Keratinocyte (primary cell): ENCODE data around the gene VSIG10L2. TPM values are rescaled to one million over a fixed set of nuclear protein-coding genes. Genes with fewer than 3 reads are reported as not detected.

ENCODE experiments used
- DNase-seq: peaks from one replicate; pipeline ENCODE4 v3.0.0-alpha.2; 2011; ENCODE audit warnings: low read depth, missing footprints, low spot score
- FAIRE-seq: peaks from 2 replicates; lab custom pipeline; 2011; peaks lifted over from hg19 to GRCh38; lab: Jason Lieb, UNC
- H2AFZ ChIP-seq: 2 replicates; pipeline ENCODE4 v1.6.0; 2012; ENCODE audit warnings: low read length, control low read depth, inconsistent platforms; ENCODE audit not compliant: control insufficient read depth
- H3K27ac ChIP-seq: 2 replicates; pipeline ENCODE4 v1.5.1; 2011; ENCODE audit warnings: low read length; ENCODE audit not compliant: control insufficient read depth, insufficient read depth
- H3K27me3 ChIP-seq: 3 replicates; pipeline ENCODE4 v1.6.0; 2011; ENCODE audit warnings: low read length; ENCODE audit not compliant: control insufficient read depth, insufficient read depth; ENCODE audit errors: extremely low read depth
- H3K36me3 ChIP-seq, 2 experiments: 2 replicates in 1 of 2; 3 replicates in 1 of 2; pipeline ENCODE4 v1.5.1; 2011; ENCODE audit warnings: low read length in 2 of 2, mild to moderate bottlenecking in 1 of 2; ENCODE audit not compliant: control insufficient read depth in 2 of 2, insufficient read depth in 2 of 2; ENCODE audit errors: extremely low read depth in 1 of 2
- H3K4me1 ChIP-seq: 3 replicates; pipeline ENCODE4 v1.5.1; 2011; ENCODE audit warnings: low read length; ENCODE audit not compliant: control insufficient read depth, insufficient read depth; ENCODE audit errors: extremely low read depth
- H3K4me2 ChIP-seq: 3 replicates; pipeline ENCODE4 v1.6.0; 2011; ENCODE audit warnings: low read depth, low read length; ENCODE audit not compliant: control insufficient read depth, insufficient read depth; ENCODE audit errors: extremely low read depth
- H3K4me3 ChIP-seq, 3 experiments: fragments of 200-600 bp in 1 of 3; sonication (generic) in 1 of 3; 2 replicates in 2 of 3; 3 replicates in 1 of 3; pipeline ENCODE4 v1.5.1; 2011 to 2016; ENCODE audit warnings: low read length in 3 of 3, mild to moderate bottlenecking in 3 of 3, control low read depth in 2 of 3, inconsistent platforms in 1 of 3, low read depth in 1 of 3, mixed read lengths in 1 of 3, mixed run types in 1 of 3, moderate library complexity in 1 of 3; ENCODE audit not compliant: control insufficient read depth in 2 of 3, insufficient read depth in 2 of 3; ENCODE audit errors: extremely low read depth in 1 of 3
- H3K79me2 ChIP-seq: 2 replicates; pipeline ENCODE4 v1.6.0; 2012; ENCODE audit warnings: low read length; ENCODE audit not compliant: control insufficient read depth, insufficient read depth
- H3K9ac ChIP-seq: 3 replicates; pipeline ENCODE4 v1.6.0; 2011; ENCODE audit warnings: low read length; ENCODE audit not compliant: control insufficient read depth, insufficient read depth; ENCODE audit errors: extremely low read depth
- H3K9me1 ChIP-seq: 3 replicates; pipeline ENCODE4 v1.6.0; 2011; ENCODE audit warnings: low read length; ENCODE audit not compliant: control insufficient read depth, insufficient read depth; ENCODE audit errors: extremely low read depth
- H3K9me3 ChIP-seq: 2 replicates; pipeline ENCODE4 v1.5.1; 2012; ENCODE audit warnings: low read depth, low read length; ENCODE audit not compliant: control insufficient read depth
- H4K20me1 ChIP-seq: 3 replicates; pipeline ENCODE4 v1.6.0; 2011; ENCODE audit warnings: low read length; ENCODE audit not compliant: control insufficient read depth, insufficient read depth; ENCODE audit errors: extremely low read depth
- CTCF ChIP-seq, 3 experiments: IDR thresholded peaks in 1 of 3; conservative IDR thresholded peaks in 1 of 3; optimal IDR thresholded peaks in 1 of 3; 2 replicates in 2 of 3; 3 replicates in 1 of 3; pipeline versions ENCODE3 to v1.5.1; 2011; ENCODE audit warnings: low read length in 3 of 3, mild to moderate bottlenecking in 3 of 3, moderate library complexity in 2 of 3, control low read depth in 1 of 3, inconsistent platforms in 1 of 3; ENCODE audit not compliant: insufficient read depth in 2 of 3; ENCODE audit errors: extremely low read depth in 1 of 3
- EZH2 ChIP-seq: IDR thresholded peaks from one replicate; pipeline ENCODE4 v1.6.1; 2012; ENCODE audit warnings: inconsistent platforms, mild to moderate bottlenecking, low read length, moderate library complexity
- dilution Hi-C: fragments of 300-500 bp; cut with MboI; formaldehyde crosslinking; loops from one replicate; pipeline ENCODE4 v1.7.0; 2020; ENCODE audit warnings: low sequenced_read_pairs; ENCODE audit not compliant: extremely low pct_ligation_motif_present
- polyA plus RNA-seq, 5 experiments: library from polyadenylated mRNA; depleted of rRNA in 3 of 5; stranded (reverse) in 3 of 5; stranded (forward) in 1 of 5; unstranded in 1 of 5; fragments of >200 nt; gene quantifications; 1 replicate in 1 of 5; 2 replicates in 3 of 5; 3 replicates in 1 of 5; pipeline versions ENCODE4 v1.2.1 to v1.2.3, GENCODE V29; 2011 to 2012; ENCODE audit warnings: missing spikeins in 2 of 5, low read depth in 1 of 5, low replicate concordance in 1 of 5

VSIG10L2 gene
- polyA plus RNA-seq, 1 donor (not counting 4 experiments of a cell fraction or from before 2014, with no cell fraction given) = 0.09 TPM

- DNase-seq (no peak), FAIRE-seq (no peak)
- H3K9me3 ChIP-seq = no peaks in the 10 kb centered on the region
- TF ChIP-seq EZH2 (no peak), CTCF (optimal IDR thresholded peaks at IDR 0.05 in 1 of 3, IDR thresholded peaks at IDR 0.05 in 1 of 3, conservative IDR thresholded peaks at IDR 0.05 in 1 of 3; ENCODE audit: extremely low read depth in 1 of 3, insufficient read depth in 2 of 3, low read length in 3 of 3) (no peak)
- H3K9me1 ChIP-seq = no peaks in the 10 kb centered on the region
- dilution Hi-C loops = no loop called here
- H3K36me3 ChIP-seq = no peaks in the 10 kb centered on the region
- H3K9ac ChIP-seq = no peak overlapping the region
- no peak overlapping the region for H3K27ac ChIP-seq
- H3K27me3 ChIP-seq = no peaks in the 10 kb centered on the region
- H3K79me2 ChIP-seq = no peaks in the 10 kb centered on the region
- H3K4me3 ChIP-seq = no peak overlapping the region
- no peak overlapping the region for H3K4me2 ChIP-seq
- no peak overlapping the region for H2AFZ ChIP-seq
- H3K4me1 ChIP-seq = no peaks in the 10 kb centered on the region
- H4K20me1 ChIP-seq = no peaks in the 10 kb centered on the region
Measured at GRCh38 chr11:125990244-125990643, 44.4 kb downstream of the VSIG10L2 start.

- no peak for DNase-seq
- Histone ChIP-seq H3K79me2 (no peaks in the 10 kb centered on the region), H3K27me3 (no peaks in the 10 kb centered on the region), H3K9me1 (no peaks in the 10 kb centered on the region), H3K4me3 (no peak overlapping the region), H4K20me1 (no peaks in the 10 kb centered on the region), H3K4me1 (no peaks in the 10 kb centered on the region), H3K27ac (no peak overlapping the region), H2AFZ (no peak overlapping the region), H3K9ac (no peak overlapping the region), H3K36me3 (no peaks in the 10 kb centered on the region), H3K4me2 (no peak overlapping the region), H3K9me3 (no peaks in the 10 kb centered on the region)
- TF ChIP-seq CTCF (optimal IDR thresholded peaks at IDR 0.05 in 1 of 3, IDR thresholded peaks at IDR 0.05 in 1 of 3, conservative IDR thresholded peaks at IDR 0.05 in 1 of 3; ENCODE audit: extremely low read depth in 1 of 3, insufficient read depth in 2 of 3, low read length in 3 of 3) = no peak
- no peak for TF ChIP-seq EZH2
- no peak for FAIRE-seq
- dilution Hi-C loops = no loop called here
Measured at GRCh38 chr11:125992893-125993292, 47.0 kb downstream of the VSIG10L2 start.
